ENCODE data around the gene CAMK2G.
"Not testable (repeated sequence)": the region's sequence is repeated elsewhere in the genome, so short reads cannot be mapped to it uniquely, and the experiment has no call there.

GRCh38 chr10:73796035-73796434 lies 78.3 kb downstream of the CAMK2G start:
- TF ChIP-seq CTCF, EZH2, EZH2phosphoT487 (IDR thresholded peaks at IDR 0.05): not testable (repeated sequence)

All from neural progenitor cell (in vitro differentiated cells).